Naive thymus-derived CD4-positive, alpha-beta T cell (primary cell): ENCODE measurements around the gene KCNT1. TPM values are rescaled to one million over a fixed set of nuclear protein-coding genes. Genes with fewer than 3 reads are reported as not detected.

Experiments
- ATAC-seq: fragments of 150-1000 bp; cut with Tn5 transposase; 2 replicates; pipeline ENCODE4 v1.10.0; 2021; ENCODE audit warnings: mild to moderate bottlenecking, moderate library complexity
- CTCF ChIA-PET: fragments of 350-600 bp; sonication (Branson Sonifier 250); formaldehyde crosslinking; loops from one replicate; lab custom pipeline; 2021; ENCODE audit warnings: antibody characterized with exemption; lab: Charles Lee
- POLR2A ChIA-PET: fragments of 350-600 bp; sonication (Branson Sonifier 250); formaldehyde crosslinking; loops from one replicate; lab custom pipeline; 2021; ENCODE audit warnings: antibody characterized with exemption, inconsistent platforms; lab: Charles Lee
- DNase-seq, 9 donors: peaks; one replicate each; pipeline versions ENCODE4 v3.0.0 to v3.0.0-alpha.2; 2020 to 2022; ENCODE audit warnings: mixed read lengths in 1 of 9
- H3K27ac ChIP-seq: one replicate; pipeline ENCODE4 v1.7.0; 2013; ENCODE audit warnings: mild to moderate bottlenecking, low read depth, low read length, moderate library complexity
- H3K27me3 ChIP-seq, 2 donors: one replicate each; pipeline ENCODE4 v1.7.0; 2013; ENCODE audit warnings: low read length in 2 of 2, mild to moderate bottlenecking in 2 of 2, moderate library complexity in 2 of 2; ENCODE audit not compliant: control insufficient read depth in 2 of 2, insufficient read depth in 2 of 2
- H3K36me3 ChIP-seq, 3 experiments: 1 replicate in 2 of 3; 2 replicates in 1 of 3; pipeline ENCODE4 v1.7.0; 2013; ENCODE audit warnings: low read length in 3 of 3, mild to moderate bottlenecking in 3 of 3, moderate library complexity in 1 of 3; ENCODE audit not compliant: insufficient read depth in 3 of 3, control insufficient read depth in 2 of 3
- H3K4me1 ChIP-seq, 2 donors: one replicate each; pipeline ENCODE4 v1.7.0; 2013; ENCODE audit warnings: low read length in 2 of 2, mild to moderate bottlenecking in 2 of 2, moderate library complexity in 1 of 2; ENCODE audit not compliant: control insufficient read depth in 2 of 2, insufficient read depth in 2 of 2
- H3K4me3 ChIP-seq: 2 replicates; pipeline ENCODE4 v1.7.0; 2013; ENCODE audit warnings: mild to moderate bottlenecking, low read length
- H3K9me3 ChIP-seq, 3 experiments: 1 replicate in 2 of 3; 2 replicates in 1 of 3; pipeline ENCODE4 v1.7.0; 2013; ENCODE audit warnings: low read length in 3 of 3; ENCODE audit not compliant: control insufficient read depth in 2 of 3
- H3K27ac Mint-ChIP-seq, 9 donors: one replicate each; pipeline ENCODE4 v1.8.0; 2020 to 2022; ENCODE audit warnings: mixed read lengths in 9 of 9, mild to moderate bottlenecking in 8 of 9, moderate library complexity in 5 of 9, inconsistent platforms in 2 of 9
- H3K27me3 Mint-ChIP-seq, 5 donors: one replicate each; pipeline ENCODE4 v1.8.0; 2021 to 2022; ENCODE audit warnings: mixed read lengths in 5 of 5, mild to moderate bottlenecking in 1 of 5
- H3K36me3 Mint-ChIP-seq, 5 donors: one replicate each; pipeline ENCODE4 v1.8.0; 2020 to 2022; ENCODE audit warnings: mixed read lengths in 5 of 5, mild to moderate bottlenecking in 3 of 5, inconsistent platforms in 1 of 5
- H3K4me1 Mint-ChIP-seq, 7 donors: one replicate each; pipeline ENCODE4 v1.8.0; 2020 to 2022; ENCODE audit warnings: mixed read lengths in 7 of 7, mild to moderate bottlenecking in 3 of 7, inconsistent platforms in 1 of 7
- H3K4me3 Mint-ChIP-seq, 10 donors: one replicate each; pipeline ENCODE4 v1.8.0; 2020 to 2022; ENCODE audit warnings: mild to moderate bottlenecking in 10 of 10, mixed read lengths in 10 of 10, moderate library complexity in 6 of 10, inconsistent platforms in 2 of 10
- H3K9me3 Mint-ChIP-seq, 11 donors: one replicate each; pipeline ENCODE4 v1.8.0; 2020 to 2022; ENCODE audit warnings: mixed read lengths in 11 of 11, mild to moderate bottlenecking in 4 of 11, inconsistent platforms in 1 of 11, moderate library complexity in 1 of 11
- intact Hi-C, 2 donors: fragments of 100-400 bp; cut with micrococcal nuclease; formaldehyde crosslinking; loops; one replicate each; pipeline ENCODE4 v1.15.1; 2023
- polyA plus RNA-seq, 2 donors: library from polyadenylated mRNA; unstranded; fragments of 300-500 nt; fragmentation: Illumina TruSeq; gene quantifications; one replicate each; pipeline ENCODE4 v1.2.3, GENCODE V29; 2021
- total RNA-seq, 6 experiments: library from RNA in 5 of 6; stranded (reverse) in 5 of 6; gene quantifications; 1 replicate in 5 of 6; 2 replicates in 1 of 6; pipeline ENCODE4 v1.2.3 and lab custom pipeline; 2021 to 2026

KCNT1 gene
- total and polyA plus RNA-seq, 7 experiments from 2014 or later, result 0.29 TPM; not detected in 6

GRCh38 chr9:135821116-135821515 lies 119.1 kb downstream of the KCNT1 start:
- Mint-ChIP-seq H3K4me1 (peaks cover 0 to 14% (median 0%) of the 10 kb centered on the region in 7 donors), H3K27ac (no peak overlapping the region), H3K36me3 (peaks cover 0 to 78% (median 32%) of the 10 kb centered on the region in 5 donors), H3K27me3 (no peaks in the 10 kb centered on the region), H3K9me3 (no peaks in the 10 kb centered on the region), H3K4me3 (no peak overlapping the region)
- ATAC-seq, result no peak
- intact Hi-C loops, result no loop called here
- POLR2A ChIA-PET, result no interaction called here
- CTCF ChIA-PET, result no interaction called here
- H3K27me3 ChIP-seq, result no peaks in the 10 kb centered on the region
- H3K27ac ChIP-seq, result no peak overlapping the region
- no peak overlapping the region for H3K4me3 ChIP-seq
- H3K9me3 ChIP-seq, result no peaks in the 10 kb centered on the region
- H3K4me1 ChIP-seq, result no peaks in the 10 kb centered on the region
- peaks cover 7 to 94% (median 8%) of the 10 kb centered on the region in 3 experiments for H3K36me3 ChIP-seq
- DNase-seq, result no peak

GRCh38 chr9:135821733-135822373 lies 119.9 kb downstream of the KCNT1 start:
- no peaks in the 10 kb centered on the region for H3K27me3 Mint-ChIP-seq
- H3K9me3 Mint-ChIP-seq, result no peaks in the 10 kb centered on the region
- peaks cover 4 to 94% (median 7%) of the 10 kb centered on the region in 3 experiments for H3K36me3 ChIP-seq
- no peaks in the 10 kb centered on the region for H3K4me1 ChIP-seq
- no peak for DNase-seq
- H3K4me3 ChIP-seq, result no peak overlapping the region
- no peaks in the 10 kb centered on the region for H3K27me3 ChIP-seq
- intact Hi-C loops, result no loop called here
- H3K36me3 Mint-ChIP-seq, result peaks cover 0 to 76% (median 35%) of the 10 kb centered on the region in 5 donors
- no peak overlapping the region for H3K4me3 Mint-ChIP-seq
- no peaks in the 10 kb centered on the region for H3K9me3 ChIP-seq
- H3K4me1 Mint-ChIP-seq, result peaks cover 0 to 19% (median 0%) of the 10 kb centered on the region in 7 donors
- no peak for ATAC-seq
- CTCF ChIA-PET, result no interaction called here
- H3K27ac Mint-ChIP-seq, result peak overlapping the region in 1 of 9 donors; percentile 65
- POLR2A ChIA-PET, result no interaction called here
- no peak overlapping the region for H3K27ac ChIP-seq

GRCh38 chr9:135822374-135822755 lies 120.4 kb downstream of the KCNT1 start:
- Mint-ChIP-seq H3K27me3 (no peaks in the 10 kb centered on the region), H3K4me1 (peaks cover 0 to 24% (median 0%) of the 10 kb centered on the region in 7 donors), H3K27ac (peak overlapping the region in 1 of 9 donors; percentile 65), H3K9me3 (no peaks in the 10 kb centered on the region), H3K4me3 (no peak overlapping the region), H3K36me3 (peaks cover 0 to 79% (median 39%) of the 10 kb centered on the region in 5 donors)
- no peaks in the 10 kb centered on the region for H3K4me1 ChIP-seq
- no peak overlapping the region for H3K27ac ChIP-seq
- intact Hi-C loops, result no loop called here
- ChIA-PET CTCF (no interaction called here), POLR2A (no interaction called here)
- H3K27me3 ChIP-seq, result no peaks in the 10 kb centered on the region
- no peak for DNase-seq
- H3K4me3 ChIP-seq, result no peak overlapping the region
- no peaks in the 10 kb centered on the region for H3K9me3 ChIP-seq
- peaks cover 0 to 89% (median 7%) of the 10 kb centered on the region in 3 experiments for H3K36me3 ChIP-seq
- ATAC-seq, result no peak

- peaks cover 0 to under 1% (median 0%) of the 10 kb centered on the region in 3 experiments for H3K9me3 ChIP-seq
- ATAC-seq (no peak), DNase-seq (no peak)
- intact Hi-C loops, result no loop called here
- no peak overlapping the region for H3K27ac ChIP-seq
- POLR2A ChIA-PET, result no interaction called here
- Mint-ChIP-seq H3K27me3 (no peaks in the 10 kb centered on the region), H3K9me3 (peaks cover 0 to 5% (median under 1%) of the 10 kb centered on the region in 11 donors), H3K4me1 (peaks cover 0 to 24% (median 0%) of the 10 kb centered on the region in 7 donors), H3K36me3 (peaks cover under 1 to 85% (median 44%) of the 10 kb centered on the region in 5 donors), H3K27ac (no peak overlapping the region), H3K4me3 (no peak overlapping the region)
- CTCF ChIA-PET, result no interaction called here
- no peaks in the 10 kb centered on the region for H3K27me3 ChIP-seq
- H3K4me1 ChIP-seq, result no peaks in the 10 kb centered on the region
- peaks cover 0 to 86% (median 7%) of the 10 kb centered on the region in 3 experiments for H3K36me3 ChIP-seq
- no peak overlapping the region for H3K4me3 ChIP-seq
Measured at GRCh38 chr9:135823036-135823435, 121.1 kb downstream of the KCNT1 start.

- no peaks in the 10 kb centered on the region for H3K4me1 ChIP-seq
- no peak for DNase-seq
- Mint-ChIP-seq H3K4me3 (no peak overlapping the region), H3K27ac (no peak overlapping the region), H3K9me3 (peaks cover 0 to 24% (median 7%) of the 10 kb centered on the region in 11 donors), H3K27me3 (no peaks in the 10 kb centered on the region), H3K36me3 (peaks cover 15 to 89% (median 59%) of the 10 kb centered on the region in 5 donors), H3K4me1 (peaks cover 0 to 24% (median 5%) of the 10 kb centered on the region in 7 donors)
- POLR2A ChIA-PET, result no interaction called here
- H3K27ac ChIP-seq, result no peak overlapping the region
- ATAC-seq, result no peak
- H3K27me3 ChIP-seq, result no peaks in the 10 kb centered on the region
- intact Hi-C loops, result no loop called here
- H3K36me3 ChIP-seq, result peaks cover 0 to 73% (median 7%) of the 10 kb centered on the region in 3 experiments
- no peak overlapping the region for H3K4me3 ChIP-seq
- H3K9me3 ChIP-seq, result peaks cover 4 to 8% (median 7%) of the 10 kb centered on the region in 3 experiments
- CTCF ChIA-PET, result no interaction called here
Measured at GRCh38 chr9:135825435-135826187, 123.6 kb downstream of the KCNT1 start.

- H3K9me3 ChIP-seq, result peaks cover 4 to 8% (median 7%) of the 10 kb centered on the region in 3 experiments
- H3K4me1 Mint-ChIP-seq, result peaks cover 0 to 24% (median 5%) of the 10 kb centered on the region in 7 donors
- ATAC-seq (no peak), DNase-seq (no peak)
- H3K36me3 Mint-ChIP-seq, result peaks cover 16 to 89% (median 60%) of the 10 kb centered on the region in 5 donors
- no peak overlapping the region for H3K4me3 Mint-ChIP-seq
- peak overlapping the region in 1 of 9 donors; percentile 18 for H3K27ac Mint-ChIP-seq
- no peaks in the 10 kb centered on the region for H3K4me1 ChIP-seq
- no peak overlapping the region for H3K27ac ChIP-seq
- ChIA-PET POLR2A (no interaction called here), CTCF (no interaction called here)
- H3K9me3 Mint-ChIP-seq, result peaks cover 0 to 26% (median 7%) of the 10 kb centered on the region in 11 donors
- intact Hi-C loops, result no loop called here
- no peaks in the 10 kb centered on the region for H3K27me3 ChIP-seq
- no peak overlapping the region for H3K4me3 ChIP-seq
- peaks cover 0 to 67% (median 7%) of the 10 kb centered on the region in 3 experiments for H3K36me3 ChIP-seq
- no peaks in the 10 kb centered on the region for H3K27me3 Mint-ChIP-seq
Measured at GRCh38 chr9:135826188-135826545, 124.2 kb downstream of the KCNT1 start.
